MCF 10A (cell line): ENCODE results near the gene SEC11C. TPM values are rescaled to one million over a fixed set of nuclear protein-coding genes. Genes with fewer than 3 reads are reported as not detected.

Experiments used
- BruUV-seq: library from RNA; stranded (reverse); fragments of 400-500 nt; replicated peaks from 2 replicates; lab custom pipeline; 2021; lab: Mats Ljungman, UMichigan
- CTCF ChIA-PET: fragments of 300-600 bp; sonication (Branson Sonifier 250); formaldehyde crosslinking; extraction: SDS; loops from one replicate; lab custom pipeline; 2021; ENCODE audit warnings: antibody characterized with exemption, inconsistent platforms; lab: Yijun Ruan, JAX
- POLR2A ChIA-PET: fragments of 300-600, 350-650 bp; sonication (Branson Sonifier 250); formaldehyde crosslinking; extraction: SDS; loops from one replicate; lab custom pipeline; 2020; ENCODE audit warnings: antibody characterized with exemption, inconsistent platforms; lab: Yijun Ruan, JAX
- DNase-seq: peaks from one replicate; pipeline ENCODE4 v3.0.0-alpha.2; 2018; ENCODE audit not compliant: unreplicated experiment
- H3K27ac Mint-ChIP-seq: one replicate; pipeline ENCODE4 v1.8.0; 2022; ENCODE audit warnings: mild to moderate bottlenecking, low read depth, mixed read lengths; ENCODE audit not compliant: unreplicated experiment
- H3K27me3 Mint-ChIP-seq: one replicate; pipeline ENCODE4 v1.8.0; 2022; ENCODE audit warnings: mixed read lengths; ENCODE audit not compliant: insufficient read depth, unreplicated experiment
- H3K36me3 Mint-ChIP-seq: one replicate; pipeline ENCODE4 v1.8.0; 2022; ENCODE audit warnings: mild to moderate bottlenecking, moderate library complexity, mixed read lengths; ENCODE audit not compliant: insufficient read depth, unreplicated experiment
- H3K4me1 Mint-ChIP-seq: one replicate; pipeline ENCODE4 v1.8.0; 2022; ENCODE audit warnings: mixed read lengths; ENCODE audit not compliant: insufficient read depth, unreplicated experiment
- H3K4me3 Mint-ChIP-seq: one replicate; pipeline ENCODE4 v1.8.0; 2022; ENCODE audit warnings: mild to moderate bottlenecking, moderate library complexity, mixed read lengths; ENCODE audit not compliant: unreplicated experiment
- H3K9me3 Mint-ChIP-seq: one replicate; pipeline ENCODE4 v1.8.0; 2022; ENCODE audit warnings: mixed read lengths; ENCODE audit not compliant: unreplicated experiment
- intact Hi-C: fragments of 100-400 bp; cut with micrococcal nuclease; formaldehyde crosslinking; loops from 2 replicates; pipeline ENCODE4 v1.14.1; 2022
- total RNA-seq: library from RNA; stranded (reverse); gene quantifications from 2 replicates; pipeline ENCODE4 v1.2.3, GENCODE V29; 2022
- TF ChIP-seq, protein P1 (sequence below): fragments of 200-600 bp; IDR thresholded peaks from one replicate; pipeline ENCODE4 v1.8.0; 2022; ENCODE audit warnings: antibody characterized with exemption, mild to moderate bottlenecking; ENCODE audit not compliant: unreplicated experiment

Gene SEC11C
- total RNA-seq, 1 experiment from 2014 or later = 168 TPM

DNA sequence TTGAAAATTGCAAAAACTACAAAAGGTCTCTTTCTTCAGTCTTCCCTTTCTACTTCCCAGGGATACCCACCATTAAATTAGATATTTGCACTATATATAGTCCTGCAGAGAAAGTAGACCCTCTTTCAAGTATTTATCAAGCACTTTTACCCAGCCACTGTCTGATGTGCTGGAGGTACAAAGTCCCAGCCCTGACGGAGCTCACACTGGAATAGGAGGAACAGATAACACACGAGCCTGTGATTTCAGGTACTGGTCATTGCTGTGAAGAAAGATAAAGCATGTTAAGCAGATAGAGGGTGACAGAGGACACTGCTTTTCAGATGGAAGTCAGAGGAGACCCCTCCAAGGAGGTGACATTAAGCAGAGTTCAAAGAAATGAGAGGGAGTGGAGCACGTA is 19.6 kb downstream of the SEC11C start:
- H3K9me3 Mint-ChIP-seq = no peaks in the 10 kb centered on the region
- H3K27ac Mint-ChIP-seq = no peak overlapping the region
- no peaks in the 10 kb centered on the region for H3K27me3 Mint-ChIP-seq
- H3K4me1 Mint-ChIP-seq = no peaks in the 10 kb centered on the region
- TF ChIP-seq, protein P1, sequence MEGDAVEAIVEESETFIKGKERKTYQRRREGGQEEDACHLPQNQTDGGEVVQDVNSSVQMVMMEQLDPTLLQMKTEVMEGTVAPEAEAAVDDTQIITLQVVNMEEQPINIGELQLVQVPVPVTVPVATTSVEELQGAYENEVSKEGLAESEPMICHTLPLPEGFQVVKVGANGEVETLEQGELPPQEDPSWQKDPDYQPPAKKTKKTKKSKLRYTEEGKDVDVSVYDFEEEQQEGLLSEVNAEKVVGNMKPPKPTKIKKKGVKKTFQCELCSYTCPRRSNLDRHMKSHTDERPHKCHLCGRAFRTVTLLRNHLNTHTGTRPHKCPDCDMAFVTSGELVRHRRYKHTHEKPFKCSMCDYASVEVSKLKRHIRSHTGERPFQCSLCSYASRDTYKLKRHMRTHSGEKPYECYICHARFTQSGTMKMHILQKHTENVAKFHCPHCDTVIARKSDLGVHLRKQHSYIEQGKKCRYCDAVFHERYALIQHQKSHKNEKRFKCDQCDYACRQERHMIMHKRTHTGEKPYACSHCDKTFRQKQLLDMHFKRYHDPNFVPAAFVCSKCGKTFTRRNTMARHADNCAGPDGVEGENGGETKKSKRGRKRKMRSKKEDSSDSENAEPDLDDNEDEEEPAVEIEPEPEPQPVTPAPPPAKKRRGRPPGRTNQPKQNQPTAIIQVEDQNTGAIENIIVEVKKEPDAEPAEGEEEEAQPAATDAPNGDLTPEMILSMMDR = no peak
- H3K4me3 Mint-ChIP-seq = no peak overlapping the region
- BruUV-seq = no TSS peak
- POLR2A ChIA-PET = no interaction called here
- peaks cover 22% of the 10 kb centered on the region for H3K36me3 Mint-ChIP-seq
- no peak for DNase-seq
- intact Hi-C loops = no loop called here
- CTCF ChIA-PET = no interaction called here

DNA sequence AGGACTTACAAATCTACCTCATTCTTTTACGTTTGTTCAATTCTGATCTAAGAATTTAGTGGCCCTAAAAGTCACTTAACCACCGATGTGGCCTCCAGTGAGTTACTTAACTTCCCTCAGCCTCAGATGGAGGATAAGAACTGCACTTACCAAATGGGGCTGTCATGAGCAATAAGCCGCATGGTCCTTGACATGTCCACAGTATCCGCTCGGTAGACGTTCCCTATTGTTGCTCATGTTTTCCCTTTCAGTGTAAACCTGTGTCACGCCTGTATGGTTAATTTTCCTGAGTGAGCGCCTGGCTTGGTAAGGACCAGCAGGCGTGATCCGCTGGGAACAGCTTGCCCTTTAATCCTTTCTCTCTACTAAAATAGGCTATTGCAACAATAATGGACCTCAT is 20.3 kb downstream of the SEC11C start:
- no peak overlapping the region for H3K4me3 Mint-ChIP-seq
- no peaks in the 10 kb centered on the region for H3K27me3 Mint-ChIP-seq
- ChIA-PET CTCF (interaction anchor here (0.6 kb wide), 1 partner anchor 96 kb away, joined by 3 read pairs; no protein-coding TSS in a partner anchor), POLR2A (interaction anchor here (0.6 to 0.9 kb wide), 2 partner anchors 9 to 49 kb away, joined by 3 to 5 read pairs; no protein-coding TSS in a partner anchor)
- H3K27ac Mint-ChIP-seq = no peak overlapping the region
- peaks cover 17% of the 10 kb centered on the region for H3K36me3 Mint-ChIP-seq
- no TSS peak for BruUV-seq
- H3K9me3 Mint-ChIP-seq = no peaks in the 10 kb centered on the region
- H3K4me1 Mint-ChIP-seq = no peaks in the 10 kb centered on the region
- intact Hi-C loops = no loop called here
- no peak for DNase-seq
- TF ChIP-seq, protein P1 = no peak

DNA sequence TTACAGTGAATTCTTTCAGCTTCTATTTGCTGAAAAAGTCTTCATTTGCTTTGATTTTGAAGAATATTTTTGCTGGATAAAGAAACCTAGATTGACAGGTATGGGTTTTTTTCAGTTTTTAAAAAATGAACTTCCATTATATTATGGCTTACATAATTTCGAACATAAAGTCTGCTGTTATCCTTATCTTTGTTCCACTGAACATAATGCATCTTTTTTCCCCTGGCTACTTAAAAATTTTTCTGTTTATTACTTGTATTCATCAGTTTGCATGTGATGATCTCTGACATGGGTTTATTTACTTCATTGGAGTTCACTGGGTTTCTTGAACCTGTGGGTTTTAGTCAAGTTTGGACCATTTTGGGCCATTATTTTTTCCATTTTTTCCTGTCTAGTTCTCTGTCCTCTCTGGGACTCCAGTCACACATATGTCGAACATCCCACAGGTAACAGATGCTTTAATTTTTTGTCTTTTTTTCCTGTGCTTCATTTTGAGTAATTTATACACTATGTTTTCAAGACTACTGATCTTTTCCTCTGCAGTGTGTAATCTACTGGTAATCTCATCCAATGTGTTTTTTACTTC is 33.1 kb downstream of the SEC11C start:
- H3K27ac Mint-ChIP-seq = no peak overlapping the region
- H3K9me3 Mint-ChIP-seq = peaks cover 32% of the 10 kb centered on the region
- TF ChIP-seq, protein P1 = no peak
- ChIA-PET CTCF (interaction anchor here (0.6 kb wide), 1 partner anchor 11 kb away, joined by 4 read pairs; no protein-coding TSS in a partner anchor), POLR2A (no interaction called here)
- no peak for DNase-seq
- no peak overlapping the region for H3K4me3 Mint-ChIP-seq
- H3K4me1 Mint-ChIP-seq = no peaks in the 10 kb centered on the region
- peaks cover 6% of the 10 kb centered on the region for H3K27me3 Mint-ChIP-seq
- intact Hi-C loops = no loop called here
- H3K36me3 Mint-ChIP-seq = no peaks in the 10 kb centered on the region
- BruUV-seq = no TSS peak

DNA sequence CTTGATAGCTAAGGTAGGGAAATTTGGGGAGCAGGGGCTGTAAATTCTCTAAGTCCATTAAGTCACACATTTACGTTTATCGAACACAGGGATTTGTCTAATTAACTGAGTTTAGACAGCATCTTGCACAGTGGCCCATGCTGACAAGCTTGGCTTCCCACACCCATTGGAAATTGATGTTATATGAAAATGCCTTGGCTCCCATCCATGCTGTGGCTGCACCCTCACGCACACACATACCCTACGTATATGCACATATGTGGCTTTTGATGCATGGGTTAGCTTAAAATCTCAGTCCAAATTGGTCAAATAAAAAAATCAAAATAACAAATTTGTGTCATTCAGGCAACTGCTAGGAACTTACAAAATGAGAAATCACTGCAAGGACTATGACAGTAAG is 37.8 kb downstream of the SEC11C start:
- intact Hi-C loops = no loop called here
- no peak overlapping the region for H3K4me3 Mint-ChIP-seq
- no peaks in the 10 kb centered on the region for H3K36me3 Mint-ChIP-seq
- TF ChIP-seq, protein P1 = no peak
- no TSS peak for BruUV-seq
- ChIA-PET CTCF (interaction anchor here (0.7 to 1.1 kb wide), 3 partner anchors 11 to 223 kb away, joined by 3 to 4 read pairs (median 3); no protein-coding TSS in a partner anchor), POLR2A (no interaction called here)
- H3K27me3 Mint-ChIP-seq = no peaks in the 10 kb centered on the region
- no peak for DNase-seq
- H3K27ac Mint-ChIP-seq = no peak overlapping the region
- H3K9me3 Mint-ChIP-seq = peaks cover 19% of the 10 kb centered on the region
- peaks cover 10% of the 10 kb centered on the region for H3K4me1 Mint-ChIP-seq
